H9 (cell line): ENCODE results near the gene ANKRD13D. TPM values are rescaled to one million over a fixed set of nuclear protein-coding genes. Genes with fewer than 3 reads are reported as not detected.

Experiments used
- DNase-seq: peaks from one replicate; pipeline ENCODE4 v3.0.0-alpha.2; 2017
- H2AFZ ChIP-seq: one replicate; pipeline ENCODE4 v1.6.1; 2013; ENCODE audit warnings: mild to moderate bottlenecking, low read length, control low read depth, moderate library complexity
- H2AK5ac ChIP-seq: 2 replicates; pipeline ENCODE4 v1.6.1; 2013; ENCODE audit warnings: low read length, control low read depth, mixed read lengths; ENCODE audit not compliant: insufficient read length
- H2BK120ac ChIP-seq: one replicate; pipeline ENCODE4 v1.6.1; 2013; ENCODE audit warnings: low read depth, mild to moderate bottlenecking, low read length, control low read depth, inconsistent platforms; ENCODE audit not compliant: poor library complexity, severe bottlenecking
- H2BK12ac ChIP-seq: 2 replicates; pipeline ENCODE4 v1.6.1; 2013; ENCODE audit warnings: low read length, control low read depth, mixed read lengths, low read depth; ENCODE audit not compliant: insufficient read length
- H2BK15ac ChIP-seq: 2 replicates; pipeline ENCODE4 v1.6.1; 2013; ENCODE audit warnings: low read depth, low read length, control low read depth
- H2BK20ac ChIP-seq: one replicate; pipeline ENCODE4 v1.6.1; 2013; ENCODE audit warnings: low read depth, mild to moderate bottlenecking, low read length, control low read depth, inconsistent platforms; ENCODE audit not compliant: poor library complexity, severe bottlenecking
- H2BK5ac ChIP-seq: 2 replicates; pipeline ENCODE4 v1.6.1; 2013; ENCODE audit warnings: low read length, control low read depth, mixed read lengths; ENCODE audit not compliant: insufficient read length
- H3K14ac ChIP-seq: 2 replicates; pipeline ENCODE4 v1.6.1; 2013; ENCODE audit warnings: low read length, control low read depth; ENCODE audit not compliant: insufficient read depth
- H3K18ac ChIP-seq: 2 replicates; pipeline ENCODE4 v1.6.1; 2013; ENCODE audit warnings: low read depth, mild to moderate bottlenecking, mixed read lengths, low read length, control low read depth; ENCODE audit not compliant: insufficient read length
- H3K23ac ChIP-seq: 2 replicates; pipeline ENCODE4 v1.6.1; 2013; ENCODE audit warnings: low read length, control low read depth, mixed read lengths, low read depth; ENCODE audit not compliant: insufficient read length
- H3K23me2 ChIP-seq: 2 replicates; pipeline ENCODE4 v1.6.1; 2013; ENCODE audit warnings: low read depth, mild to moderate bottlenecking, mixed read lengths, low read length, control low read depth; ENCODE audit not compliant: insufficient read length, poor library complexity, severe bottlenecking
- H3K27ac ChIP-seq: 2 replicates; pipeline ENCODE4 v1.5.1; 2013; ENCODE audit warnings: low read length, control low read depth, mixed read lengths, low read depth; ENCODE audit not compliant: insufficient read length
- H3K27me3 ChIP-seq: 2 replicates; pipeline ENCODE4 v1.6.1; 2013; ENCODE audit warnings: low read length, control low read depth, inconsistent platforms; ENCODE audit not compliant: insufficient read depth
- H3K4ac ChIP-seq: 2 replicates; pipeline ENCODE4 v1.6.1; 2013; ENCODE audit warnings: low read depth, mild to moderate bottlenecking, control low read depth, inconsistent platforms, low read length, moderate library complexity
- H3K4me1 ChIP-seq: 2 replicates; pipeline ENCODE4 v1.6.1; 2013; ENCODE audit warnings: low read length, control low read depth, inconsistent platforms; ENCODE audit not compliant: insufficient read depth
- H3K4me2 ChIP-seq: 2 replicates; pipeline ENCODE4 v1.6.1; 2013; ENCODE audit warnings: low read length, control low read depth, mixed read lengths; ENCODE audit not compliant: insufficient read length, insufficient read depth
- H3K56ac ChIP-seq: 2 replicates; pipeline ENCODE4 v1.6.1; 2013; ENCODE audit warnings: low read depth, mild to moderate bottlenecking, mixed read lengths, low read length, control low read depth; ENCODE audit not compliant: insufficient read length
- H3K79me1 ChIP-seq: 2 replicates; pipeline ENCODE4 v1.6.1; 2013; ENCODE audit warnings: low read depth, mild to moderate bottlenecking, moderate library complexity, low read length, control low read depth, inconsistent platforms; ENCODE audit not compliant: insufficient read depth, poor library complexity, severe bottlenecking
- H3K79me2 ChIP-seq: 2 replicates; pipeline ENCODE4 v1.6.1; 2013; ENCODE audit warnings: low read length, control low read depth, inconsistent platforms; ENCODE audit not compliant: insufficient read depth
- H3K9ac ChIP-seq: 2 replicates; pipeline ENCODE4 v1.6.1; 2013; ENCODE audit warnings: low read length, control low read depth, mixed read lengths; ENCODE audit not compliant: insufficient read length; ENCODE audit errors: extremely low read depth
- H3K9me3 ChIP-seq: one replicate; pipeline ENCODE4 v1.6.1; 2013; ENCODE audit warnings: low read depth, low read length, inconsistent platforms; ENCODE audit not compliant: control insufficient read depth
- H3T11ph ChIP-seq: one replicate; pipeline ENCODE4 v1.6.1; 2013; ENCODE audit warnings: mild to moderate bottlenecking, low read length, control low read depth, inconsistent platforms
- H4K20me1 ChIP-seq: one replicate; pipeline ENCODE4 v1.6.1; 2013; ENCODE audit not compliant: control insufficient read depth, insufficient read length, insufficient read depth
- H4K5ac ChIP-seq: 2 replicates; pipeline ENCODE4 v1.6.1; 2013; ENCODE audit warnings: low read depth, mild to moderate bottlenecking, mixed read lengths, low read length, control low read depth; ENCODE audit not compliant: insufficient read length
- H4K8ac ChIP-seq: replicated peaks from 2 replicates; pipeline ENCODE4 v1.6.1; 2013; ENCODE audit warnings: low read length, control low read depth, mixed read lengths, low read depth; ENCODE audit not compliant: insufficient read length
- H4K91ac ChIP-seq: 2 replicates; pipeline ENCODE4 v1.6.1; 2013; ENCODE audit warnings: low read depth, mild to moderate bottlenecking, moderate library complexity, mixed read lengths, low read length, control low read depth; ENCODE audit not compliant: insufficient read length
- H3K27ac Mint-ChIP-seq, 3 experiments: 2 replicates in 2 of 3; 3 replicates in 1 of 3; pipeline ENCODE4 v1.8.0; 2020 to 2021; ENCODE audit warnings: mixed read lengths in 3 of 3, mild to moderate bottlenecking in 1 of 3, moderate library complexity in 1 of 3
- H3K27me3 Mint-ChIP-seq: 2 replicates; pipeline ENCODE4 v1.8.0; 2021; ENCODE audit warnings: low read depth, mild to moderate bottlenecking, moderate library complexity, mixed read lengths
- H3K36me3 Mint-ChIP-seq, 3 experiments: 2 replicates in 2 of 3; 3 replicates in 1 of 3; pipeline ENCODE4 v1.8.0; 2020 to 2021; ENCODE audit warnings: low read depth in 3 of 3, mixed read lengths in 3 of 3; ENCODE audit not compliant: insufficient read depth in 1 of 3
- H3K4me1 Mint-ChIP-seq, 2 experiments: 2 replicates each; pipeline ENCODE4 v1.8.0; 2020; ENCODE audit warnings: mixed read lengths in 2 of 2
- H3K4me3 Mint-ChIP-seq, 2 experiments: 2 replicates in 1 of 2; 3 replicates in 1 of 2; pipeline ENCODE4 v1.8.0; 2020 to 2021; ENCODE audit warnings: mild to moderate bottlenecking in 2 of 2, mixed read lengths in 2 of 2, moderate library complexity in 1 of 2
- H3K9me3 Mint-ChIP-seq, 2 experiments: 2 replicates in 1 of 2; 3 replicates in 1 of 2; pipeline ENCODE4 v1.8.0; 2020; ENCODE audit warnings: mild to moderate bottlenecking in 2 of 2, mixed read lengths in 2 of 2, moderate library complexity in 1 of 2
- CTCF ChIP-seq: fragments of 200-600 bp; sonication (generic); conservative IDR thresholded peaks from 3 replicates; pipeline ENCODE4 v1.8.0; 2021; ENCODE audit warnings: antibody characterized with exemption, mild to moderate bottlenecking
- WGBS: extraction: QIAGEN DNeasy Blood & Tissue Kit; methylation state at CpG from one replicate; pipeline ENCODE4 v1.1.7; 2013; ENCODE audit warnings: missing lambda C conversion rate, low lambda C conversion rate, mixed read lengths; ENCODE audit not compliant: insufficient read length; ENCODE audit errors: extremely low coverage; 5-methylcytosine and 5-hydroxymethylcytosine counted together
- total RNA-seq: library from RNA; stranded (reverse); gene quantifications from 2 replicates; pipeline ENCODE4 v1.2.1, GENCODE V29; 2021

Gene ANKRD13D
- total RNA-seq, 1 experiment from 2014 or later: 42.1 TPM

- Histone ChIP-seq H4K91ac (no peak overlapping the region), H4K5ac (no peak overlapping the region), H3K18ac (no peak overlapping the region), H2BK12ac (no peak overlapping the region), H4K20me1 (no peaks in the 10 kb centered on the region), H3K27ac (no peak overlapping the region), H3K79me2 (no peaks in the 10 kb centered on the region), H3K4ac (no peak overlapping the region), H3T11ph (no peak overlapping the region), H3K9me3 (no peaks in the 10 kb centered on the region), H3K27me3 (no peaks in the 10 kb centered on the region), H2AFZ (no peak overlapping the region), H3K14ac (no peak overlapping the region), H3K79me1 (no peaks in the 10 kb centered on the region), H2BK5ac (no peak overlapping the region), H3K23me2 (no peaks in the 10 kb centered on the region), H3K4me1 (peaks cover 2% of the 10 kb centered on the region; the same call in 1 of the 2 replicates), H2BK120ac (no peak overlapping the region), H3K4me2 (no peak overlapping the region), H4K8ac (no peak overlapping the region), H3K23ac (no peak overlapping the region), H2BK20ac (no peak overlapping the region), H3K9ac (no peak overlapping the region), H3K56ac (no peak overlapping the region), H2BK15ac (no peak overlapping the region), H2AK5ac (no peak overlapping the region)
- peaks cover 19 to 60% (median 55%) of the 10 kb centered on the region in 3 experiments; a peak in 6 of 7 replicates for H3K36me3 Mint-ChIP-seq
- H3K4me1 Mint-ChIP-seq: peaks cover 12 to 21% of the 10 kb centered on the region in 2 experiments
- no CpG with 5 or more reads among the region's 31 CpGs for WGBS
- no peaks in the 10 kb centered on the region for H3K9me3 Mint-ChIP-seq
- H3K27me3 Mint-ChIP-seq: no peaks in the 10 kb centered on the region
- DNase-seq: no peak
- no peak for TF ChIP-seq CTCF
- no peak overlapping the region for H3K27ac Mint-ChIP-seq
- H3K4me3 Mint-ChIP-seq: no peak overlapping the region
These were observed 8.1 kb upstream of the ANKRD13D start for GRCh38 chr11:67280788-67281551.
